GM12878 (cell line): ENCODE data around the gene ARMC3. TPM values are rescaled to one million over a fixed set of nuclear protein-coding genes. Genes with fewer than 3 reads are reported as not detected.

Experiments
- FOXM1 ChIP-seq: IDR thresholded peaks from 2 replicates; pipeline ENCODE4 v1.6.1; 2012; ENCODE audit warnings: low read depth, mild to moderate bottlenecking, inconsistent platforms, low read length, moderate library complexity
- HDAC6 ChIP-seq: fragments of 200-600 bp; sonication (generic); IDR thresholded peaks from one replicate; pipeline ENCODE4 v1.8.0; 2017; ENCODE audit warnings: antibody characterized with exemption; ENCODE audit not compliant: unreplicated experiment
- IKZF2 ChIP-seq, 2 experiments: fragments of 450-650 bp; IDR thresholded peaks; 2 replicates each; pipeline ENCODE4 v1.6.1; 2017; ENCODE audit warnings: mild to moderate bottlenecking in 2 of 2, moderate library complexity in 2 of 2
- MEF2A ChIP-seq: IDR thresholded peaks from 2 replicates; pipeline ENCODE4 v1.6.1; 2011; ENCODE audit warnings: low read depth, mild to moderate bottlenecking, low read length, moderate library complexity; ENCODE audit not compliant: insufficient read depth
- NR2C1 ChIP-seq: fragments of 450-650 bp; IDR thresholded peaks from 2 replicates; pipeline ENCODE4 v1.6.1; 2017; ENCODE audit warnings: antibody characterized with exemption, mild to moderate bottlenecking, moderate library complexity
- PAX5 ChIP-seq: IDR thresholded peaks from 2 replicates; pipeline ENCODE4 v1.6.1; 2011; ENCODE audit warnings: low read depth, low read length, borderline replicate concordance
- POLR2AphosphoS5 ChIP-seq: IDR thresholded peaks from 2 replicates; pipeline ENCODE4 v1.6.1; 2011; ENCODE audit warnings: mild to moderate bottlenecking, low read length, inconsistent platforms
- RAD21 ChIP-seq: IDR thresholded peaks from 2 replicates; pipeline ENCODE4 v1.6.1; 2011; ENCODE audit warnings: mild to moderate bottlenecking, low read depth, low read length, moderate library complexity; ENCODE audit not compliant: insufficient read depth
- RBBP5 ChIP-seq: fragments of 200-600 bp; sonication (generic); conservative IDR thresholded peaks from 2 replicates; pipeline ENCODE4 v1.6.1; 2016
- SKIL ChIP-seq: fragments of 450-650 bp; IDR thresholded peaks from 2 replicates; pipeline ENCODE4 v1.6.1; 2017; ENCODE audit warnings: mild to moderate bottlenecking, low read depth, inconsistent platforms; ENCODE audit not compliant: poor library complexity, severe bottlenecking
- SUZ12 ChIP-seq: fragments of 200-600 bp; sonication (generic); IDR thresholded peaks from one replicate; pipeline ENCODE4 v1.6.1; 2018; ENCODE audit warnings: antibody characterized with exemption, mild to moderate bottlenecking; ENCODE audit not compliant: unreplicated experiment
- TARDBP ChIP-seq: IDR thresholded peaks from 2 replicates; pipeline ENCODE4 v1.6.1; 2016; ENCODE audit warnings: borderline replicate concordance
- TCF12 ChIP-seq: IDR thresholded peaks from 2 replicates; pipeline ENCODE4 v1.6.1; 2011; ENCODE audit warnings: low read depth, mild to moderate bottlenecking, low read length
- ZNF217 ChIP-seq: fragments of 450-650 bp; IDR thresholded peaks from 2 replicates; pipeline ENCODE4 v1.6.1; 2017; ENCODE audit warnings: antibody characterized with exemption, mild to moderate bottlenecking
- polyA plus RNA-seq, 11 experiments: library from polyadenylated mRNA; depleted of rRNA in 4 of 11; unstranded in 6 of 11; stranded (reverse) in 5 of 11; fragments of >200 nt; fragmentation: Nextera tagmentation in 4 of 11; fragmentation: Illumina TruSeq in 1 of 11; extraction: Ambion mirVana in 4 of 11; extraction: Trizol in 1 of 11; gene quantifications; 1 replicate in 1 of 11; 2 replicates in 10 of 11; pipeline versions ENCODE4 v1.2.1 to v1.2.3, GENCODE V29; 2011 to 2016; ENCODE audit warnings: inconsistent platforms in 2 of 11, missing spikeins in 2 of 11, low read depth in 1 of 11
- total RNA-seq, 4 experiments: library from RNA; depleted of rRNA in 3 of 4; stranded (reverse); fragments of >200 nt in 3 of 4; fragmentation: Illumina TruSeq in 1 of 4; extraction: Trizol in 1 of 4; gene quantifications; 2 replicates each; pipeline versions ENCODE4 v1.2.1 to v1.2.3, GENCODE V29; 2013 to 2021
- TF ChIP-seq, protein P1 (sequence below): fragments of 450-650 bp; IDR thresholded peaks from 2 replicates; pipeline ENCODE4 v1.6.1; 2017; ENCODE audit warnings: mild to moderate bottlenecking
- TF ChIP-seq, protein P2 (sequence below): fragments of 450-650 bp; IDR thresholded peaks from 2 replicates; pipeline ENCODE4 v1.6.1; 2017; ENCODE audit warnings: antibody characterized with exemption, mild to moderate bottlenecking, moderate library complexity

The ARMC3 gene
- total and polyA plus RNA-seq, 10 of the 15 experiments (the other 5 are each of a cell fraction or from before 2014, with no cell fraction given): 0.01 to 0.06 TPM; not detected in 8

- TF ChIP-seq RBBP5 (no peak), TCF12 (no peak), ZNF217 (no peak), SUZ12 (no peak), HDAC6 (no peak), MEF2A (no peak), TARDBP (no peak), POLR2AphosphoS5 (no peak), FOXM1 (peak; percentile 74), SKIL (no peak), PAX5 (no peak), IKZF2 (IDR thresholded peaks at IDR 0.05) (0 out of 4 replicates have a peak, but pooled peaks of 1 of the 2 experiments have one; percentile 8), RAD21 (peak; percentile 99), NR2C1 (peak; percentile 33; the same call in 1 of the 2 replicates)
- TF ChIP-seq, protein P1, sequence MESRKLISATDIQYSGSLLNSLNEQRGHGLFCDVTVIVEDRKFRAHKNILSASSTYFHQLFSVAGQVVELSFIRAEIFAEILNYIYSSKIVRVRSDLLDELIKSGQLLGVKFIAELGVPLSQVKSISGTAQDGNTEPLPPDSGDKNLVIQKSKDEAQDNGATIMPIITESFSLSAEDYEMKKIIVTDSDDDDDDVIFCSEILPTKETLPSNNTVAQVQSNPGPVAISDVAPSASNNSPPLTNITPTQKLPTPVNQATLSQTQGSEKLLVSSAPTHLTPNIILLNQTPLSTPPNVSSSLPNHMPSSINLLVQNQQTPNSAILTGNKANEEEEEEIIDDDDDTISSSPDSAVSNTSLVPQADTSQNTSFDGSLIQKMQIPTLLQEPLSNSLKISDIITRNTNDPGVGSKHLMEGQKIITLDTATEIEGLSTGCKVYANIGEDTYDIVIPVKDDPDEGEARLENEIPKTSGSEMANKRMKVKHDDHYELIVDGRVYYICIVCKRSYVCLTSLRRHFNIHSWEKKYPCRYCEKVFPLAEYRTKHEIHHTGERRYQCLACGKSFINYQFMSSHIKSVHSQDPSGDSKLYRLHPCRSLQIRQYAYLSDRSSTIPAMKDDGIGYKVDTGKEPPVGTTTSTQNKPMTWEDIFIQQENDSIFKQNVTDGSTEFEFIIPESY: no peak
- TF ChIP-seq, protein P2, sequence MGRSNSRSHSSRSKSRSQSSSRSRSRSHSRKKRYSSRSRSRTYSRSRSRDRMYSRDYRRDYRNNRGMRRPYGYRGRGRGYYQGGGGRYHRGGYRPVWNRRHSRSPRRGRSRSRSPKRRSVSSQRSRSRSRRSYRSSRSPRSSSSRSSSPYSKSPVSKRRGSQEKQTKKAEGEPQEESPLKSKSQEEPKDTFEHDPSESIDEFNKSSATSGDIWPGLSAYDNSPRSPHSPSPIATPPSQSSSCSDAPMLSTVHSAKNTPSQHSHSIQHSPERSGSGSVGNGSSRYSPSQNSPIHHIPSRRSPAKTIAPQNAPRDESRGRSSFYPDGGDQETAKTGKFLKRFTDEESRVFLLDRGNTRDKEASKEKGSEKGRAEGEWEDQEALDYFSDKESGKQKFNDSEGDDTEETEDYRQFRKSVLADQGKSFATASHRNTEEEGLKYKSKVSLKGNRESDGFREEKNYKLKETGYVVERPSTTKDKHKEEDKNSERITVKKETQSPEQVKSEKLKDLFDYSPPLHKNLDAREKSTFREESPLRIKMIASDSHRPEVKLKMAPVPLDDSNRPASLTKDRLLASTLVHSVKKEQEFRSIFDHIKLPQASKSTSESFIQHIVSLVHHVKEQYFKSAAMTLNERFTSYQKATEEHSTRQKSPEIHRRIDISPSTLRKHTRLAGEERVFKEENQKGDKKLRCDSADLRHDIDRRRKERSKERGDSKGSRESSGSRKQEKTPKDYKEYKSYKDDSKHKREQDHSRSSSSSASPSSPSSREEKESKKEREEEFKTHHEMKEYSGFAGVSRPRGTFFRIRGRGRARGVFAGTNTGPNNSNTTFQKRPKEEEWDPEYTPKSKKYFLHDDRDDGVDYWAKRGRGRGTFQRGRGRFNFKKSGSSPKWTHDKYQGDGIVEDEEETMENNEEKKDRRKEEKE: no peak
Observed at GRCh38 chr10:22988581-22989360, 60.9 kb downstream of the ARMC3 start (continued).
